GM20431 (cell line): ENCODE data around the gene CFAP119.

Source experiments
- in situ Hi-C: fragments of 300-500 bp; cut with MseI, MboI; formaldehyde crosslinking; loops from one replicate; pipeline ENCODE4 v1.15.0; 2020; ENCODE audit warnings: low sequenced_read_pairs; ENCODE audit not compliant: unreplicated experiment

CFAP119 gene

DNA sequence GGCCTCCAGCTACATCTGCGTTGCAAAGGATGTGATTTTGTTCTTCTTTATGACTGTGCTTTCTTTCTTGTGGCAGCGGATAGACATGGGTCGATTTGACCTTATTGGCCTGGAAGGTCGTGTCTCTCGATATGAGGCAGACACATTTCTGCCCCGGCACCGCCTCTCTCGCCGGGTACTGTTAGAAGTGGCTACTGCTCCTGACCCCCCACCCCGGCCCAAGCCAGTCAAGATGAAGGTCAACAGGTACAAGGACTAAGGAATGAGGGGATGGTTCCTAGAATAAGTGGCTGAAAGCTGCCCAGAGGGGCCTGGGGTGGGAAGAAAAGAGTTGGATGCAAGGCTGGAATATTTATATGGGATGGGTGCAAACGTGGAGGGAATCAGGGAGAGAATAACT is 41.8 kb downstream of the CFAP119 start:
- in situ Hi-C loops = no loop called here

DNA sequence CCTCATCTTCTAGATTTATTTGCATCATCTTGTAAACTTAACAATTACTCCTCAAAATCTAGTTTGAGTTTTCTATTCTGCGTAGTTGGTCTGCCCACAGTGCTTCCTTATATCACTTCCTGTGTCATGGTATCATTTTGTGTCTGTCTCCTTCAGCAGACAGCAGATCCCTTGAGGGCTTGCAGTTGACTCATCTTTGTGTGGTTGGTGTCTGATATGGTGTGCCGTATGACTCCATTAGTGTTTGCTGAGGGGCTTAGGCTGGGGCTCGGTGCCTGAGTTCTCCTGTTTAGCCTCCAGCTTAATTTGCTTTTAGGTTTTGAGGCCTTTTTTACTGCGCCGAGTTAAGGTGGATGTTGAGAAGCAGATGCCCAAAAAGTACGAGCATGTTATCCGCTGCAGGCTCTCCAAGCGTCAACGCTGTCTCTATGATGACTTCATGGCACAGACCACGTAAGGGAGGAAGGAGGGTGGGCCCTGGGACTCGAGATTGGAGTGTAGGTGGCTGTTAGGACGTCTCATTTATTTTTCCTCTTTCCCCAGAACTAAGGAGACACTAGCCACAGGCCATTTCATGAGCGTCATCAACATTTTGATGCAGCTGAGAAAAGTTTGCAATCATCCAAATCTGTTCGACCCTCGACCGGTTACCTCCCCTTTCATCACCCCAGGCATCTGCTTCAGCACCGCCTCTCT is 46.0 kb downstream of the CFAP119 start:
- in situ Hi-C loops = no loop called here

DNA sequence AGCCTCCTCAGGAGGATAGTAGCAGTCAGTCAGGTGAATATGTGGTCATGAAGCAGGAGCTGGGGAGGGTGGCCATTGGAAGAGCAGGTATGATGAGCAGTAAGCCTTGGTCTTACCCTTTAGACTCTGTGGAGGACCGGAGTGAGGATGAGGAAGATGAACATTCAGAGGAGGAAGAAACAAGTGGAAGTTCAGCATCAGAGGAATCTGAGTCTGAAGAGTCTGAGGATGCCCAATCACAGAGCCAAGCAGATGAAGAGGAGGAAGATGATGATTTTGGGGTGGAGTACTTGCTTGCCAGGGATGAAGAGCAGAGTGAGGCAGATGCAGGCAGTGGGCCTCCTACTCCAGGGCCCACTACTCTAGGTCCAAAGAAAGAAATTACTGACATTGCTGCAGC is 50.1 kb downstream of the CFAP119 start:
- in situ Hi-C loops = no loop called here

DNA sequence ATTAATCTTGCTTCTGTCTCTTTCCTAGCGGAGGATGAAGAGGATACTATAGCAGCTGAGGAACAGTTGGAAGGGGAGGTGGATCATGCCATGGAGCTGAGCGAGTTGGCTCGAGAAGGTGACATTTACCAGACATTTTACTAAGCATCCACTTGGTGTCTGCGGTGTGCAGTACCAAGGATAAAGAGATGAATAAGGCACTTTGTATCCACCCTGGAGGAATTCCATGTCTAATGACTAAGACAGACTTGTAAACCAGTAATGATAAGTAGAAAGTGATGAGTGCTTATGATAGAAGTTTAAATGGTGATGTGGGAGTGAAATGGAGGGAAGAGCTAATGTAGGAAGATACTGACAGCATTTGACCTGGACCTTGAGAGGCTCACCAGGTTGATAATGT is 50.9 kb downstream of the CFAP119 start:
- in situ Hi-C loops = no loop called here
